Endodermal cell (in vitro differentiated cells): ENCODE measurements around the gene BCDIN3D. TPM values are rescaled to one million over a fixed set of nuclear protein-coding genes. Genes with fewer than 3 reads are reported as not detected.

Experiments
- DNase-seq: peaks from one replicate; pipeline ENCODE4 v3.0.0-alpha.2; 2017
- H3K27ac ChIP-seq: 2 replicates; pipeline ENCODE4 v1.5.1; 2013; ENCODE audit warnings: mild to moderate bottlenecking, low read depth, low read length, moderate library complexity
- H3K27me3 ChIP-seq: 2 replicates; pipeline ENCODE4 v1.6.1; 2013; ENCODE audit warnings: mild to moderate bottlenecking, low read length, moderate library complexity; ENCODE audit not compliant: insufficient read depth, control insufficient read depth, poor library complexity, severe bottlenecking
- H3K36me3 ChIP-seq: 2 replicates; pipeline ENCODE4 v1.7.0; 2013; ENCODE audit warnings: mild to moderate bottlenecking, low read length, moderate library complexity; ENCODE audit not compliant: control insufficient read depth, insufficient read depth
- H3K4me1 ChIP-seq: one replicate; pipeline ENCODE4 v1.7.0; 2013; ENCODE audit warnings: low read length; ENCODE audit not compliant: control insufficient read depth, insufficient read depth
- H3K4me3 ChIP-seq: 2 replicates; pipeline ENCODE4 v1.5.1; 2013; ENCODE audit warnings: mild to moderate bottlenecking, low read length, moderate library complexity
- H3K9ac ChIP-seq: 2 replicates; pipeline ENCODE4 v1.6.1; 2013; ENCODE audit warnings: mild to moderate bottlenecking, low read length, moderate library complexity; ENCODE audit not compliant: poor library complexity, severe bottlenecking; ENCODE audit errors: extremely low read depth
- H3K9me3 ChIP-seq: 2 replicates; pipeline ENCODE4 v1.6.1; 2013; ENCODE audit warnings: mild to moderate bottlenecking, low read length, moderate library complexity; ENCODE audit not compliant: control insufficient read depth
- H3K27ac Mint-ChIP-seq: 2 replicates; pipeline ENCODE4 v1.8.0; 2020; ENCODE audit warnings: mixed read lengths
- H3K27me3 Mint-ChIP-seq: 2 replicates; pipeline ENCODE4 v1.8.0; 2021; ENCODE audit warnings: mild to moderate bottlenecking, mixed read lengths; ENCODE audit not compliant: insufficient read depth
- H3K36me3 Mint-ChIP-seq: 2 replicates; pipeline ENCODE4 v1.8.0; 2020; ENCODE audit warnings: low read depth, mixed read lengths
- H3K4me1 Mint-ChIP-seq: 2 replicates; pipeline ENCODE4 v1.8.0; 2020; ENCODE audit warnings: mixed read lengths
- H3K4me3 Mint-ChIP-seq: 2 replicates; pipeline ENCODE4 v1.8.0; 2020; ENCODE audit warnings: mild to moderate bottlenecking, moderate library complexity, mixed read lengths
- H3K9me3 Mint-ChIP-seq: 2 replicates; pipeline ENCODE4 v1.8.0; 2020; ENCODE audit warnings: mild to moderate bottlenecking, mixed read lengths
- CTCF ChIP-seq: fragments of 200-600 bp; sonication (generic); conservative IDR thresholded peaks from 2 replicates; pipeline ENCODE4 v1.5.0; 2021; ENCODE audit warnings: antibody characterized with exemption, mild to moderate bottlenecking
- WGBS, 2 experiments: methylation state at CpG; one replicate each; pipeline versions ENCODE4 v1.1.5 to v1.1.7; 2013; ENCODE audit warnings: missing lambda C conversion rate in 2 of 2, mixed read lengths in 1 of 2; ENCODE audit not compliant: insufficient coverage in 1 of 2, insufficient read length in 1 of 2; 5-methylcytosine and 5-hydroxymethylcytosine counted together
- total RNA-seq, 2 donors: library from RNA; stranded (reverse); fragmentation: NEBNext Ultra II Directional in 1 of 2; extraction: Animal tissue kit (Norgen Biotek cat#: 25700) in 1 of 2; gene quantifications; 2 replicates in 1 of 2; 3 replicates in 1 of 2; pipeline ENCODE4 v1.2.1, GENCODE V29; 2021

The BCDIN3D gene
- total RNA-seq, 2 donors from 2014 or later: 2.8 to 3.8 TPM

- DNase-seq: no peak
- H3K4me3 ChIP-seq: no peak overlapping the region
- Mint-ChIP-seq H3K4me3 (no peak overlapping the region), H3K36me3 (peaks cover 12% of the 10 kb centered on the region), H3K4me1 (no peaks in the 10 kb centered on the region), H3K27me3 (no peaks in the 10 kb centered on the region), H3K27ac (no peak overlapping the region), H3K9me3 (no peaks in the 10 kb centered on the region)
- H3K27ac ChIP-seq: no peak overlapping the region
- 91 to 97% methylated on average over 5 of the region's 5 CpGs for WGBS, 2 experiments
- H3K9me3 ChIP-seq: no peaks in the 10 kb centered on the region
- peaks cover 16% of the 10 kb centered on the region for H3K36me3 ChIP-seq
- no peaks in the 10 kb centered on the region for H3K4me1 ChIP-seq
- H3K27me3 ChIP-seq: no peaks in the 10 kb centered on the region
- no peak for TF ChIP-seq CTCF
- H3K9ac ChIP-seq: no peak overlapping the region
Measured at GRCh38 chr12:49794021-49794420, 48.9 kb downstream of the BCDIN3D start.

GRCh38 chr12:49793620-49794019 is 49.3 kb downstream of the BCDIN3D start:
- Mint-ChIP-seq H3K4me1 (no peaks in the 10 kb centered on the region), H3K9me3 (no peaks in the 10 kb centered on the region), H3K36me3 (peaks cover 8% of the 10 kb centered on the region), H3K27me3 (no peaks in the 10 kb centered on the region), H3K27ac (no peak overlapping the region), H3K4me3 (no peak overlapping the region)
- H3K4me3 ChIP-seq: no peak overlapping the region
- H3K9me3 ChIP-seq: no peaks in the 10 kb centered on the region
- TF ChIP-seq CTCF: no peak
- peaks cover 14% of the 10 kb centered on the region for H3K36me3 ChIP-seq
- H3K4me1 ChIP-seq: no peaks in the 10 kb centered on the region
- H3K27ac ChIP-seq: no peak overlapping the region
- WGBS, 2 experiments: 93 to 100% methylated on average over 6 to 9 of the region's 9 CpGs
- no peak for DNase-seq
- H3K27me3 ChIP-seq: no peaks in the 10 kb centered on the region
- no peak overlapping the region for H3K9ac ChIP-seq

- no peak for DNase-seq
Measured at GRCh38 chr12:49792976-49793580, 49.8 kb downstream of the BCDIN3D start.

More at GRCh38 chr12:49792976-49793580, 49.8 kb downstream of the BCDIN3D start:
- no peaks in the 10 kb centered on the region for H3K27me3 Mint-ChIP-seq
- Histone ChIP-seq H3K27ac (no peak overlapping the region), H3K4me3 (no peak overlapping the region), H3K36me3 (peaks cover 8% of the 10 kb centered on the region), H3K27me3 (no peaks in the 10 kb centered on the region), H3K9me3 (no peaks in the 10 kb centered on the region), H3K4me1 (no peaks in the 10 kb centered on the region), H3K9ac (no peak overlapping the region)
- no peaks in the 10 kb centered on the region for H3K4me1 Mint-ChIP-seq
- 92 to 100% methylated on average over 1 to 10 of the region's 11 CpGs for WGBS, 2 experiments
- no peaks in the 10 kb centered on the region for H3K9me3 Mint-ChIP-seq
- TF ChIP-seq CTCF: no peak
- no peak overlapping the region for H3K4me3 Mint-ChIP-seq
- H3K27ac Mint-ChIP-seq: no peak overlapping the region
- H3K36me3 Mint-ChIP-seq: peaks cover 6% of the 10 kb centered on the region
